HEK293T (cell line): ENCODE data around the gene PLXNA2.

Experiments used
- CTCF ChIA-PET: fragments of 350-600 bp; formaldehyde crosslinking; extraction: SDS; loops from one replicate; lab custom pipeline; 2021; ENCODE audit warnings: antibody characterized with exemption, inconsistent platforms; lab: Yijun Ruan, JAX
- POLR2A ChIA-PET: fragments of 350-600 bp; formaldehyde crosslinking; extraction: SDS; loops from one replicate; lab custom pipeline; 2020; ENCODE audit warnings: antibody characterized with exemption, inconsistent platforms; lab: Yijun Ruan, JAX
- DNase-seq: peaks from one replicate; pipeline ENCODE4 v3.0.0; 2012; ENCODE audit warnings: mixed read lengths; ENCODE audit errors: extremely low spot score
- ARNT ChIP-seq: fragments of 450-650 bp; IDR thresholded peaks from 2 replicates; pipeline ENCODE4 v1.6.1; 2017; ENCODE audit warnings: mild to moderate bottlenecking
- BHLHE40 ChIP-seq: fragments of 450-650 bp; IDR thresholded peaks from 2 replicates; pipeline ENCODE4 v1.6.1; 2016; ENCODE audit warnings: mild to moderate bottlenecking, moderate library complexity, borderline replicate concordance
- CTBP1 ChIP-seq: fragments of 450-650 bp; IDR thresholded peaks from 2 replicates; pipeline ENCODE4 v1.6.1; 2016; ENCODE audit warnings: borderline replicate concordance
- ELF4 ChIP-seq: fragments of 450-650 bp; IDR thresholded peaks from 2 replicates; pipeline ENCODE4 v1.6.1; 2017; ENCODE audit warnings: antibody characterized with exemption
- FOXA1 ChIP-seq: fragments of 450-650 bp; IDR thresholded peaks from 2 replicates; pipeline ENCODE4 v1.6.1; 2016; ENCODE audit warnings: mild to moderate bottlenecking
- FOXK2 ChIP-seq: fragments of 450-650 bp; IDR thresholded peaks from 2 replicates; pipeline ENCODE4 v1.6.1; 2016; ENCODE audit warnings: mild to moderate bottlenecking
- FOXM1 ChIP-seq: fragments of 450-650 bp; IDR thresholded peaks from 2 replicates; pipeline ENCODE4 v1.6.1; 2017; ENCODE audit warnings: mild to moderate bottlenecking, borderline replicate concordance
- HDGF ChIP-seq: fragments of 450-650 bp; IDR thresholded peaks from 2 replicates; pipeline ENCODE4 v1.6.1; 2017; ENCODE audit warnings: antibody characterized with exemption, borderline replicate concordance
- L3MBTL2 ChIP-seq: fragments of 450-650 bp; conservative IDR thresholded peaks from 2 replicates; pipeline ENCODE4 v1.6.1; 2016; ENCODE audit warnings: mild to moderate bottlenecking
- LEF1 ChIP-seq: fragments of 450-650 bp; IDR thresholded peaks from 2 replicates; pipeline ENCODE4 v1.6.1; 2017; ENCODE audit warnings: mild to moderate bottlenecking, borderline replicate concordance
- NFRKB ChIP-seq: fragments of 450-650 bp; IDR thresholded peaks from 2 replicates; pipeline ENCODE4 v1.6.1; 2016; ENCODE audit warnings: mild to moderate bottlenecking, moderate library complexity
- SP1 ChIP-seq: fragments of 450-650 bp; IDR thresholded peaks from 2 replicates; pipeline ENCODE4 v1.6.1; 2017
- SUZ12 ChIP-seq: fragments of 450-650 bp; IDR thresholded peaks from 2 replicates; pipeline ENCODE4 v1.6.1; 2016; ENCODE audit warnings: mild to moderate bottlenecking
- TARDBP ChIP-seq: fragments of 450-650 bp; IDR thresholded peaks from 2 replicates; pipeline ENCODE4 v1.6.1; 2016
- ZNF384 ChIP-seq: fragments of 450-650 bp; IDR thresholded peaks from 2 replicates; pipeline ENCODE4 v1.6.1; 2016
- TF ChIP-seq, protein P1 (sequence below): fragments of 450-650 bp; IDR thresholded peaks from 2 replicates; pipeline ENCODE4 v1.6.1; 2016

Gene PLXNA2

DNA sequence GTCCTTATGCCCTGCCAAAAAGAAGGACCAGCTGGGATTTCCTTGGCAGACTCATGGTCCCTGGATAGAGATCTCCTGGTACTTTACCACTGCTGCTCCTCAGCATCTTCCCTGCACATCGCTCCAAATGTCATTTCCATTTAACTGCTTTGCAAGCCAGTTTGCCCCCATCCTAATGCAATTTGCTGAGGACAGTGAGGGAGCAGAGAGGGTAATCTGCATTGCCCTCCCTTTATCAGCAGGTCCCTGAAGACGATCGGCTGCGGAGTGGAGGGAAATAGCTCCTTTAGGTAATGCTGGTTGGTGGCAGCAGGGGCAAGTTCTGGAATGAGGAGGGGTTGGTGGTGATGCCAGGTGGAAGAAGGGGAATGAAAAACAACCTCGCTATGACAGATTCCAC, 2.7 kb downstream of the PLXNA2 start:
- ChIA-PET POLR2A (no interaction called here), CTCF (interaction anchor here (4.7 kb wide), 1 partner anchor 219 kb away, joined by 31 read pairs; no protein-coding TSS in a partner anchor)
- no peak for DNase-seq
- TF ChIP-seq BHLHE40 (no peak), ARNT (no peak), TARDBP (no peak), FOXK2 (no peak), CTBP1 (no peak)

DNA sequence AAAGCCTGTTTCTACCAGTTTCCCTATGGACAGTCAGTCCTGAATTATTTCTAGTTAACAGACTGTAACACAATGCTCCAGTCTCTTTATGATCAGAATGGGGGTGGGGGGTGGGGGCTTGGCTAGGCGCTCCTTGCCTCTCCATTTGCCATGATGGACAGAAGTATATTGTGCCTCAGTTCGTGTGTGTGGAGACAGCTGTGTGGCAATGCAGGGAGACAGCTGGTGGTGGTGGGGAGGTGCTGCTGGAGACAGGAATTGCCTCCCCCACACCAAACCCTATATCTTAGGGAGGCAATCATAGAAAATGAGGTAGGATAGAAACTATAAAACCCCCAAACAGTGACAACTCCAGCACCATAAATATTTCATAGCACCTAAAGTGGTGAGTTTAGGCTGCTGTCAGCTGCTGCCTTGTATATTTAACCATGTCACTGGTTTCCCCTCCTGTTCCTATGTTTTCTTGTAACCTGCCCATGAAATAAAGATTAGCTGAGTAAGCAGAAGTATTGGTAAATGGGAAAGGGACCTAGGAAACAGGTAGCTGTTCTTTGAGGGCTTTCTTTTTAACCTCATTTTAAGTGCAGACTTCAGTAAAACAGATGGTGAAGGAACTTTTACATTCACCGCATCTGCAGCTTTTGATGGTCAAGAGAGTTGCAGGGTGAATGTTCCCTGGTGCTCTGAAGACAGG, 3.4 kb downstream of the PLXNA2 start:
- DNase-seq, result no peak
- TF ChIP-seq NFRKB (no peak), ELF4 (no peak), SP1 (no peak), BHLHE40 (no peak), SUZ12 (no peak), L3MBTL2 (no peak), HDGF (no peak), ARNT (no peak), FOXA1 (no peak), FOXM1 (no peak), TARDBP (no peak)
- TF ChIP-seq, protein P1, sequence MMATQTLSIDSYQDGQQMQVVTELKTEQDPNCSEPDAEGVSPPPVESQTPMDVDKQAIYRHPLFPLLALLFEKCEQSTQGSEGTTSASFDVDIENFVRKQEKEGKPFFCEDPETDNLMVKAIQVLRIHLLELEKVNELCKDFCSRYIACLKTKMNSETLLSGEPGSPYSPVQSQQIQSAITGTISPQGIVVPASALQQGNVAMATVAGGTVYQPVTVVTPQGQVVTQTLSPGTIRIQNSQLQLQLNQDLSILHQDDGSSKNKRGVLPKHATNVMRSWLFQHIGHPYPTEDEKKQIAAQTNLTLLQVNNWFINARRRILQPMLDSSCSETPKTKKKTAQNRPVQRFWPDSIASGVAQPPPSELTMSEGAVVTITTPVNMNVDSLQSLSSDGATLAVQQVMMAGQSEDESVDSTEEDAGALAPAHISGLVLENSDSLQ, result no peak
- ChIA-PET POLR2A (no interaction called here), CTCF (interaction anchor here (0.7 to 4.7 kb wide), 5 partner anchors 11 to 243 kb away, joined by 3 to 31 read pairs (median 12); no protein-coding TSS in a partner anchor)

DNA sequence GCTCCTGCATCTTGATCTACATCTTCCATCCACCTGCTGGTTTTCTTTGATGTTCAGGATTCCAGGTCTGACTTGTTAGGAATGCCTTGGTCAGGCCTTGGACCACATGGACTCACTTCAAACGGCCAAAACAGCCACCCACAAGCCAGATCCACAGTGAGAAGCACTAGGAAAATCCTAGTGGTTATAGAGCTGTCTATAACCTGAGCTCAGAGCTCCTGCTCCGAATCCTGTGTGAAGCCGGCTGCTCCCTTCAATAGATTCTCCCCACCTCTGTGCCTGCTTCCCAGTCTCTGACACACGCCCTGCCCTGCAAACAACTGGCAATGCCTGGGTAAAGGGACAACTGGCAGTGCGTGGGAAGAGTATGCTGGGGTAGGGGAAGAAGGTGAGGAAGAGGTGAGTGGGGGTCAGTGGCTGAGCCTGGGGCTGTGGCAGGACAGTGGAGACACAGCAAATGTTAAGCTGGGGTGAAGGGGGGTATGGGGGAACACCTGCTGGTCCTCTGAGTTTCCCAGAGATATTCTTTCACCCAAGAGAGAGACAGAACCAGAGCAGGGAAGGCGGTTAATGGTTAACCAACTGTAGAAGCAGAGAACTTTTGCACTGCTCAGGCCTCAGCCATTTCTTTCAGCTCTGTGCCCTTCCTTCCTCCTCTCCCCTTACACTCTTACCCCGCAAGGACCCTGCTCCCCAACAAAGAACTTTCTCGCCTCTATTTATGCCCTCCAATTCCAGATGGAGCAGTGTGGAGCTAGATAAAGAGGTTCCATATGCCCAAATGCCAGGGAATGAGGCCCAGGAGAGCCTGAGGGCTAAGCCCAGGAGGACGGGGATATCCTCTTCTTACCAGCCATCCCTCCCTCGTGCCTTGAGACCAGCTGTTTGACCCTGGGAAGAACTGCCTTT, 4.5 kb downstream of the PLXNA2 start:
- no peak for DNase-seq
- no peak for TF ChIP-seq FOXM1
- no peak for TF ChIP-seq NFRKB
- TF ChIP-seq SUZ12, result no peak
- TF ChIP-seq, protein P1, result no peak
- no peak for TF ChIP-seq L3MBTL2
- no peak for TF ChIP-seq ZNF384
- TF ChIP-seq FOXK2, result no peak
- no peak for TF ChIP-seq LEF1
- no peak for TF ChIP-seq ELF4
- no peak for TF ChIP-seq SP1
- TF ChIP-seq BHLHE40, result no peak
- no peak for TF ChIP-seq CTBP1
- POLR2A ChIA-PET, result interaction anchor here (0.9 kb wide), 1 partner anchor 73 kb away, joined by 3 read pairs; no protein-coding TSS in a partner anchor
- CTCF ChIA-PET, result interaction anchor here (0.5 to 4.7 kb wide), 13 partner anchors 10 to 245 kb away, joined by 3 to 31 read pairs (median 3); no protein-coding TSS in a partner anchor

DNA sequence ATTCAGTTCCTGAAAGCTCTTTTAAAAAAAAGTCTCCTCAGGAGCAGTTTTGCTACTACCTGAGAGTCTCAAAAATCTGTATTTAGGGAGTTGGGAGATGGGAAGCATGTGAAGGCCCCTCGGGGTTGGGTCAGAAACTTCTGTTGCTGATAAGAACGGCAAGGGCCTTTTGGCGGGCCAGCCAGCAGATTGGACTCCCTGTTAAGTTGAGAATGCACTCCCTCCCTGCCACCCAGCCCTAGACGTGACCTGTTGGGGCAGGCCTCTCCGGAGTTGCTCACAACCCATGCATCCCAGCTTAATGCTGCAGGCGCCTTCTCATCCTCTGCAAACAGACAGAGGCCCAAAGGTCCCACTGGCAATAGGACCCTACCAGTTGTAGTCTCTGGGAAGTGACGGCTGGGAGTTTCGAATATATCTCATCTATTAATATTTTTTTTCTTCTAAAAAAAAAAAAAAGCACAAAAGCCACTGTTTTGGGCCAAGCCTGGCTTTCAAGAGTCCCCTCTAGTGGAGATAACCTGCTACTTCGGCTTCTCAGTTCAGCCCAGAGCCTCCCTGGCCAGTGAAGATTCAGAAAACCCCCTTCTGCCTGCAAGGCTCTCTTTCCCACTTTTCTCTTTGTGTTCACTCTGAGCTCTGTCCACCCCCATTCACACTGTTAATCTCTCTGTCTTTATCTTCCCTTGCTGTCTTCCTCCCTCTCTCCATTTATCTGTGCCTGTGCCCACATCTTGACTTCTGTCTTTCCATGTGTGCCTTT, 5.3 kb downstream of the PLXNA2 start:
- no peak; the same call in 1 of the 2 replicates for TF ChIP-seq ZNF384
- no peak for TF ChIP-seq CTBP1
- TF ChIP-seq SUZ12, result no peak
- TF ChIP-seq FOXA1, result no peak
- TF ChIP-seq FOXM1, result no peak
- TF ChIP-seq BHLHE40, result no peak
- no peak for TF ChIP-seq FOXK2
- TF ChIP-seq ELF4, result no peak
- no peak for TF ChIP-seq TARDBP
- TF ChIP-seq SP1, result no peak
- TF ChIP-seq L3MBTL2, result no peak
- TF ChIP-seq LEF1, result no peak
- TF ChIP-seq ARNT, result no peak
- TF ChIP-seq NFRKB, result no peak
- TF ChIP-seq, protein P1, result no peak
- TF ChIP-seq HDGF, result no peak
- POLR2A ChIA-PET, result interaction anchor here (0.9 kb wide), 1 partner anchor 72 kb away, joined by 3 read pairs; no protein-coding TSS in a partner anchor
- peak; percentile 60 for DNase-seq
- CTCF ChIA-PET, result interaction anchor here (0.6 to 4.7 kb wide), 19 partner anchors 9 to 816 kb away, joined by 3 to 31 read pairs (median 3); no protein-coding TSS in a partner anchor

DNA sequence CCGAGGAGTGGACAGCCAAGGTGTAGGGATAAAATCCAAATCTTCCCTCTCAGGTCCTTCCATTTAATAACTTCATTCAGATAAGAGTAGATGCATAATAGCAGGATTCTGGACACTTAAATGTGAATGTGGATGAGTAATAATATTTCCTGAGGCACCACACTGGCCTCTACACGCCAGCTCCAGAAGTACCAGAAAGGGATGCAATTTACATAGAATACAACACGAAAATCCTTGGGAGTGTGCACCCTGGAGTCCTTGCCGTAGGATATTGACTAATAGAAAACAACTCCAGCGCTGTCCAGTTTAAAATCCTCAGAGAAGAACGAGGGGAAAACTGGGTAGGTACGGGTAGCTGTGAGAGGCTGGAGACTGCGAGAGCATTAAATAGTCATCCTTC, 6.9 kb downstream of the PLXNA2 start:
- ChIA-PET POLR2A (no interaction called here), CTCF (interaction anchor here (1.3 to 1.5 kb wide), 2 partner anchors 108 to 215 kb away, joined by 4 to 6 read pairs; no protein-coding TSS in a partner anchor)
- TF ChIP-seq ELF4, result no peak
- DNase-seq, result no peak
